GM20000 (cell line): ENCODE measurements around the gene UBE2S.

ENCODE experiments used
- DNase-seq: peaks from one replicate; pipeline ENCODE4 v3.0.0; 2012; ENCODE audit warnings: low spot score
- TF ChIP-seq, protein P1 (sequence below): IDR thresholded peaks from 2 replicates; pipeline ENCODE4 v1.5.1; 2012; ENCODE audit warnings: mild to moderate bottlenecking, control low read depth; ENCODE audit errors: extremely low read depth, missing control alignments

The UBE2S gene

GRCh38 chr19:55358943-55359908, 48.4 kb downstream of the UBE2S start:
- DNase-seq = no peak
- TF ChIP-seq, protein P1, sequence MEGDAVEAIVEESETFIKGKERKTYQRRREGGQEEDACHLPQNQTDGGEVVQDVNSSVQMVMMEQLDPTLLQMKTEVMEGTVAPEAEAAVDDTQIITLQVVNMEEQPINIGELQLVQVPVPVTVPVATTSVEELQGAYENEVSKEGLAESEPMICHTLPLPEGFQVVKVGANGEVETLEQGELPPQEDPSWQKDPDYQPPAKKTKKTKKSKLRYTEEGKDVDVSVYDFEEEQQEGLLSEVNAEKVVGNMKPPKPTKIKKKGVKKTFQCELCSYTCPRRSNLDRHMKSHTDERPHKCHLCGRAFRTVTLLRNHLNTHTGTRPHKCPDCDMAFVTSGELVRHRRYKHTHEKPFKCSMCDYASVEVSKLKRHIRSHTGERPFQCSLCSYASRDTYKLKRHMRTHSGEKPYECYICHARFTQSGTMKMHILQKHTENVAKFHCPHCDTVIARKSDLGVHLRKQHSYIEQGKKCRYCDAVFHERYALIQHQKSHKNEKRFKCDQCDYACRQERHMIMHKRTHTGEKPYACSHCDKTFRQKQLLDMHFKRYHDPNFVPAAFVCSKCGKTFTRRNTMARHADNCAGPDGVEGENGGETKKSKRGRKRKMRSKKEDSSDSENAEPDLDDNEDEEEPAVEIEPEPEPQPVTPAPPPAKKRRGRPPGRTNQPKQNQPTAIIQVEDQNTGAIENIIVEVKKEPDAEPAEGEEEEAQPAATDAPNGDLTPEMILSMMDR = no peak

DNA sequence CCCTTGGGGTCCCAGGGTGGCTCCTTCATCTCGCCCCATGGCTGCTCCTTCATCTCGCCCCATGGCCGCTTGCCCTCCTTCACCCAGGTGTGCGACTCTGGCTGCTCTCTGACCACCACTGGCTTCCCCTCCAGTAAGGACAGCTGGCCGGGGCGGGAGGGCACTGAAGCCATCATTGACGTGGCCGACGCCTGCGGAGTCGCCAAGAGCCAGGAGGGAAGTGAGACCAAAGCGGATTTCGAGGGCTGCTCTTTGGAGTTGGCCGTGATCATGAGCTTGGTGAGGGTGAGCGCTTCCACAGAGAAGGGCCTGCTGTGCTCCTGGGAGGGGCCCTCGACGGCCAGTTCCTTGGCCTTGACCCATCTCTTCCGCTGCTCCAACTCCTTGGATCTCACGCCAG, 49.1 kb downstream of the UBE2S start:
- no peak for DNase-seq
- TF ChIP-seq, protein P1 = no peak

DNA sequence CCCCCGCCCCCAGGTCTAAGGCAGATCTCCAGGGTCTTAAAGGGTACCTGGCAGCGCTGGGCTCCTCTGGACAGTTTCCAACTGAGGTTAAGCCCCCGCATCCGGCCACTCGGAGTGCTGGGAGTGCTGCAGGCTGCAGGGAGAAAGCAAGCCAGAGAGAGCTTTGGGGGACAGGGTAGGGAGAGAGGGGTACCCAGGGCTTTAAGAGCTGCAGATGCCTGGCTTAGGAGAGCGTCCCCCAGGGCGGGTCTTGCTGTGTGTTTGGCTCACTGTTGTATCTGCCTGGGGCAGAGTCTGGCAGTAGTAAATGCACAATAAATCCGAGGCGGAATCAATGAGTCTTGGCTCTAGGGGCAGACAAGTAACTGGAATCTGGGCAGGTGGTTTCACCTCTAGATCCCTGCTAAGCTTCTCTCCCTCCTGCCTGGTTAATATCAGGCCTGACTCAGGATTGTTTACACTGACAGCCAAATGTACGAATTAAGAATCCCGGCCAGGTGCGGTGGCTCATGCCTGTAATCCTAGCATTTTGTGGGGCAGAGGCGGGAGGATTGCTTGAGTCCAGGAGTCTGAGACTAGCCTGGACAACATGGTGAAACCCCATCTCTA, 52.3 kb downstream of the UBE2S start:
- no peak for DNase-seq
- TF ChIP-seq, protein P1 = no peak

- no peak for DNase-seq
- TF ChIP-seq, protein P1 = no peak
Measured at GRCh38 chr19:55354698-55355212, 52.8 kb downstream of the UBE2S start, which contains the start of gene COX6B2. COX6B2 (minus strand) TSS chr19:55354719; CDS start chr19:55354521, 198 bp downstream.

- peak; percentile 89 for DNase-seq
- TF ChIP-seq, protein P1 = no peak
Measured at GRCh38 chr19:55353803-55354697, 53.5 kb downstream of the UBE2S start.

DNA sequence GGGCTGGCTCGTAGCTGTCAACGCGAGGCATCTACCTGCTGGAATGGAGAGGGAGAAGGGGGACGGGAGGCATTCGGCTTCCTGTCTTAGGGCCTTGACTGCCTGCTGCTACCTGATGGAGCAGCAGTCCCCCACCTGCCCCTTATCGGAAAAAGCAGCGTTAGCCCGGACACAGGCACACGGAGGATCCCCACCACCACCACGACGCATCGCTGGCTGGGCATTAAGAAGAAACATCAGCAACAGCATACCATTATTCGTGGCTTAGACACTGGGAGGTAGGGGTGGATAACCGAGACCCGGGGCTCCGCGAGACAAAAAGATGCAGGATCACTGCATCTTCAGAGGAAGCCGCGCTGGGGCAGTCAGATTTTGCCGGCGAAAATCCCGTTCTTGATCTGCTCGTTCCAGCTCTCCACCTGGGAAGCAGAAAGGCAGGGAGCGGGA, 54.2 kb downstream of the UBE2S start:
- TF ChIP-seq, protein P1 = no peak
- no peak for DNase-seq
